HepG2 (cell line): Measurements from ENCODE around the gene ARPC5.

ENCODE experiments used
- TF ChIP-seq, protein P1 (sequence below), 2 experiments: sonication (generic) in 1 of 2; formaldehyde crosslinking in 1 of 2; IDR thresholded peaks; 2 replicates each; pipeline versions ENCODE4 v1.5.1 to v1.6.1; 2011 to 2020; ENCODE audit warnings: borderline replicate concordance in 1 of 2, low read depth in 1 of 2, low read length in 1 of 2, mild to moderate bottlenecking in 1 of 2, missing genetic modification reagents in 1 of 2, moderate library complexity in 1 of 2
- TF ChIP-seq, protein P2 (sequence below): fragments of 450-650 bp; IDR thresholded peaks from 2 replicates; pipeline ENCODE4 v1.6.1; 2017; ENCODE audit warnings: mild to moderate bottlenecking

DNA sequence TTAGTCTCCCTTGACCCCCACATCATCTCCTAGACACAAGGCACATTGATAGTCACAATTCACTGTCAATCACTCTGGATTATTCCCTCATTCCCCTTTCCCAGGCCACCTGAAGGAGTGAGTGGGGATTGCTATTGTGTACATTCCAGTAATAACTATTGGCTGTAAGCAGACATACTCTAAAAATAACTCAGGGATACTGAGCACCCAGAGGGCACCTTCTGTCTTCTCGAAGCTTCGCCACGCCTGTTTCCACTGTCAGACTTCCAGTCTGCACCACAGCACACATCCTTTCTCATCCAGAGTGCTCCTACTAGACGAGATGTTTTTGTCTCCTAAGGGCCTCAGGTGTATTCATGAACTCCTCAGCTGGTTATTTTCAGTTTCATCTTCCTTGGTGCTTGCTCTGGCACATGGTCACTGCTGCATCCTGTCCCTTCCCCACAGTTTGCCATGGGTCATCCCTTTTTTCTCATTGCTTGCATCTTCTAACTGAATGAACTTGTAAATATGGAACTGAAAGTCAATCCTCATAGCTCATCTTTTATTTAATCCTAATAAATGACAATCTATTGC, 18.4 kb upstream of the ARPC5 start:
- TF ChIP-seq, protein P1, sequence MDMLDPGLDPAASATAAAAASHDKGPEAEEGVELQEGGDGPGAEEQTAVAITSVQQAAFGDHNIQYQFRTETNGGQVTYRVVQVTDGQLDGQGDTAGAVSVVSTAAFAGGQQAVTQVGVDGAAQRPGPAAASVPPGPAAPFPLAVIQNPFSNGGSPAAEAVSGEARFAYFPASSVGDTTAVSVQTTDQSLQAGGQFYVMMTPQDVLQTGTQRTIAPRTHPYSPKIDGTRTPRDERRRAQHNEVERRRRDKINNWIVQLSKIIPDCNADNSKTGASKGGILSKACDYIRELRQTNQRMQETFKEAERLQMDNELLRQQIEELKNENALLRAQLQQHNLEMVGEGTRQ (IDR thresholded peaks at IDR 0.05; ENCODE audit: low read depth, low read length), result no peak
- TF ChIP-seq, protein P1 (CRISPR knock-in tag; IDR thresholded peaks at IDR 0.05; ENCODE audit: borderline replicate concordance), result no peak
- TF ChIP-seq, protein P2, sequence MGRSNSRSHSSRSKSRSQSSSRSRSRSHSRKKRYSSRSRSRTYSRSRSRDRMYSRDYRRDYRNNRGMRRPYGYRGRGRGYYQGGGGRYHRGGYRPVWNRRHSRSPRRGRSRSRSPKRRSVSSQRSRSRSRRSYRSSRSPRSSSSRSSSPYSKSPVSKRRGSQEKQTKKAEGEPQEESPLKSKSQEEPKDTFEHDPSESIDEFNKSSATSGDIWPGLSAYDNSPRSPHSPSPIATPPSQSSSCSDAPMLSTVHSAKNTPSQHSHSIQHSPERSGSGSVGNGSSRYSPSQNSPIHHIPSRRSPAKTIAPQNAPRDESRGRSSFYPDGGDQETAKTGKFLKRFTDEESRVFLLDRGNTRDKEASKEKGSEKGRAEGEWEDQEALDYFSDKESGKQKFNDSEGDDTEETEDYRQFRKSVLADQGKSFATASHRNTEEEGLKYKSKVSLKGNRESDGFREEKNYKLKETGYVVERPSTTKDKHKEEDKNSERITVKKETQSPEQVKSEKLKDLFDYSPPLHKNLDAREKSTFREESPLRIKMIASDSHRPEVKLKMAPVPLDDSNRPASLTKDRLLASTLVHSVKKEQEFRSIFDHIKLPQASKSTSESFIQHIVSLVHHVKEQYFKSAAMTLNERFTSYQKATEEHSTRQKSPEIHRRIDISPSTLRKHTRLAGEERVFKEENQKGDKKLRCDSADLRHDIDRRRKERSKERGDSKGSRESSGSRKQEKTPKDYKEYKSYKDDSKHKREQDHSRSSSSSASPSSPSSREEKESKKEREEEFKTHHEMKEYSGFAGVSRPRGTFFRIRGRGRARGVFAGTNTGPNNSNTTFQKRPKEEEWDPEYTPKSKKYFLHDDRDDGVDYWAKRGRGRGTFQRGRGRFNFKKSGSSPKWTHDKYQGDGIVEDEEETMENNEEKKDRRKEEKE, result no peak
